Measurements from ENCODE around the gene MYCBPAP.

MYCBPAP gene

GRCh38 chr17:50570032-50570431, 61.8 kb downstream of the MYCBPAP start:
- Mint-ChIP-seq H3K36me3 (ENCODE audit: low read depth) (no peaks in the 10 kb centered on the region), H3K9me3 (no peaks in the 10 kb centered on the region), H3K4me1 (ENCODE audit: low read depth) (peaks cover 16% of the 10 kb centered on the region), H3K4me3 (no peak overlapping the region), H3K27me3 (peaks cover 67% of the 10 kb centered on the region), H3K27ac (no peak overlapping the region)
- intact Hi-C loops (cut with micrococcal nuclease): no loop called here

DNA sequence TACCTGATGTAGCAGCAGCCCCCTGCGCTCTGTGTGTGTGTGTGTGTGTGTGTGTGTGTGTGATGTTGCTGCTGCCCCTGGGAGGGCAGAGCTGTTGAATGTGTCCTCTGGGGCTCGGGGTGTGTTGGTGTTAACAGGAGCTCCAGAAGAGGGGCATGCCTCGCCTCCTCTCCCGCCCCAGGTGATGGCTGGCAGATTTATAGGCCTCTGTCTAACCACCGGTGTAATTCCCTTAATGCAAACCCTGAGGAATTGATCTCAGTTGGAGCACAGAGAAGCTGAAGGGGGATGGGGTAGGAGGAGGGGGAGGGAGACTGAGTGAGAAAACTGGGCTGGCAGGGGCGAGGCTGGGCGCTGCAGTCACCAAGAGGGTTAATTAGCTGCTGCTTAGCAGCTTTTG, 62.3 kb downstream of the MYCBPAP start:
- Mint-ChIP-seq H3K4me3 (no peak overlapping the region), H3K4me1 (ENCODE audit: low read depth) (peaks cover 11% of the 10 kb centered on the region), H3K9me3 (no peaks in the 10 kb centered on the region), H3K27ac (no peak overlapping the region), H3K27me3 (peaks cover 62% of the 10 kb centered on the region), H3K36me3 (ENCODE audit: low read depth) (no peaks in the 10 kb centered on the region)
- intact Hi-C loops (cut with micrococcal nuclease): no loop called here

GRCh38 chr17:50571681-50572080, 63.4 kb downstream of the MYCBPAP start:
- no peaks in the 10 kb centered on the region for H3K9me3 Mint-ChIP-seq
- H3K27ac Mint-ChIP-seq: no peak overlapping the region
- H3K27me3 Mint-ChIP-seq: peaks cover 57% of the 10 kb centered on the region
- intact Hi-C loops (cut with micrococcal nuclease): no loop called here
- no peaks in the 10 kb centered on the region for H3K36me3 Mint-ChIP-seq (ENCODE audit: low read depth)
- peaks cover 9% of the 10 kb centered on the region for H3K4me1 Mint-ChIP-seq (ENCODE audit: low read depth)
- H3K4me3 Mint-ChIP-seq: no peak overlapping the region

DNA sequence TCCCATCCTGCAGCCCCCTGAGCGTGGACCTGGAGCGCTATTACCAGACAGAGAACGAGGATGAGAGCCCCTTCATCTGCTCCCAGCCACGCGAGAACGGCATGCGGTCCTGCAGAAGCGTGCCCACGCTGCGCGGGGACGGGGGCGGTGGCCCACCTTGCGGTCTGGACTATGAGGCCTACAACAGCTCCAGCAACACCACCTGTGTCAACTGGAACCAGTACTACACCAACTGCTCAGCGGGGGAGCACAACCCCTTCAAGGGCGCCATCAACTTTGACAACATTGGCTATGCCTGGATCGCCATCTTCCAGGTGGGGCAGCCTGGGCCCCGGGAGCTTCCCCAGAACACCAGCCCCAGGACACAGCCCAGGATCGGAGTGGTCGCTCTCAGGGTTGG, 64.3 kb downstream of the MYCBPAP start:
- no peaks in the 10 kb centered on the region for H3K9me3 Mint-ChIP-seq
- peaks cover 54% of the 10 kb centered on the region for H3K27me3 Mint-ChIP-seq
- intact Hi-C loops (cut with micrococcal nuclease): no loop called here
- no peak overlapping the region for H3K4me3 Mint-ChIP-seq
- peaks cover 9% of the 10 kb centered on the region for H3K4me1 Mint-ChIP-seq (ENCODE audit: low read depth)
- H3K36me3 Mint-ChIP-seq (ENCODE audit: low read depth): no peaks in the 10 kb centered on the region
- no peak overlapping the region for H3K27ac Mint-ChIP-seq

- intact Hi-C loops (cut with micrococcal nuclease): no loop called here
- H3K36me3 Mint-ChIP-seq (ENCODE audit: low read depth): no peaks in the 10 kb centered on the region
- no peak overlapping the region for H3K4me3 Mint-ChIP-seq
- peaks cover 59% of the 10 kb centered on the region for H3K27me3 Mint-ChIP-seq
- H3K9me3 Mint-ChIP-seq: no peaks in the 10 kb centered on the region
- H3K4me1 Mint-ChIP-seq (ENCODE audit: low read depth): peaks cover 4% of the 10 kb centered on the region
- no peak overlapping the region for H3K27ac Mint-ChIP-seq
Observed at GRCh38 chr17:50573866-50574611, 65.8 kb downstream of the MYCBPAP start.

DNA sequence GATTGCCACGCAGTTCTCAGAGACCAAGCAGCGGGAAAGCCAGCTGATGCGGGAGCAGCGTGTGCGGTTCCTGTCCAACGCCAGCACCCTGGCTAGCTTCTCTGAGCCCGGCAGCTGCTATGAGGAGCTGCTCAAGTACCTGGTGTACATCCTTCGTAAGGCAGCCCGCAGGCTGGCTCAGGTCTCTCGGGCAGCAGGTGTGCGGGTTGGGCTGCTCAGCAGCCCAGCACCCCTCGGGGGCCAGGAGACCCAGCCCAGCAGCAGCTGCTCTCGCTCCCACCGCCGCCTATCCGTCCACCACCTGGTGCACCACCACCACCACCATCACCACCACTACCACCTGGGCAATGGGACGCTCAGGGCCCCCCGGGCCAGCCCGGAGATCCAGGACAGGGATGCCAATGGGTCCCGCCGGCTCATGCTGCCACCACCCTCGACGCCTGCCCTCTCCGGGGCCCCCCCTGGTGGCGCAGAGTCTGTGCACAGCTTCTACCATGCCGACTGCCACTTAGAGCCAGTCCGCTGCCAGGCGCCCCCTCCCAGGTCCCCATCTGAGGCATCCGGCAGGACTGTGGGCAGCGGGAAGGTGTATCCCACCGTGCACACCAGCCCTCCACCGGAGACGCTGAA, 67.5 kb downstream of the MYCBPAP start:
- H3K4me1 Mint-ChIP-seq (ENCODE audit: low read depth): peaks cover 4% of the 10 kb centered on the region
- intact Hi-C loops (cut with micrococcal nuclease): no loop called here
- no peaks in the 10 kb centered on the region for H3K36me3 Mint-ChIP-seq (ENCODE audit: low read depth)
- no peaks in the 10 kb centered on the region for H3K9me3 Mint-ChIP-seq
- H3K27ac Mint-ChIP-seq: no peak overlapping the region
- peaks cover 56% of the 10 kb centered on the region for H3K27me3 Mint-ChIP-seq
- H3K4me3 Mint-ChIP-seq: no peak overlapping the region

- peaks cover 4% of the 10 kb centered on the region for H3K4me1 Mint-ChIP-seq (ENCODE audit: low read depth)
- no peaks in the 10 kb centered on the region for H3K9me3 Mint-ChIP-seq
- no peaks in the 10 kb centered on the region for H3K36me3 Mint-ChIP-seq (ENCODE audit: low read depth)
- peaks cover 56% of the 10 kb centered on the region for H3K27me3 Mint-ChIP-seq
- H3K27ac Mint-ChIP-seq: no peak overlapping the region
- intact Hi-C loops (cut with micrococcal nuclease): no loop called here
- no peak overlapping the region for H3K4me3 Mint-ChIP-seq
Observed at GRCh38 chr17:50576864-50577263, 68.6 kb downstream of the MYCBPAP start.

DNA sequence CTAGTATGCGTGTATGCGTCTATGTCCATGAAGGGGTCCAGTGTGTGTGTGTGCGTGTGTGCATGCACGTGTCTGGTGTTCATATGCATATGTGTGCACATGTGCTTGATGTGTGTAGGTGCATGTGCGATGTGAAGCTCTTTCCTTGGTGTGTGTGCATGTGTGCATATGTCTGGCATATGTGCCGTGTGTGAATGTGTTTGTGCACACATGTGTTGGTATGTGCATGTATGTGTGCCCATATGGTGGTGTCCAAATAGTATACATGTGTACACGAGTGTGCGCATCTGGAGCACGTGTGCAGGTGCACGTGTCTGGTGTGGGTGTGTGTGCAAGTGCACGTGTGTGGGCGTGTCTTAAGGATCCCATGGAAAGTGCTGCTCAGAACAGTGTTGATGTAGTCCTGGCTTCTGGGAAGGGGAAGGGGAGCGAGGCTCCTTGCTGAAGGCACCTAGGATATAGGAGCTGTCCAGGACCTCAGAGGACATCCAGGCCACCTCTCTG, 69.3 kb downstream of the MYCBPAP start:
- no peaks in the 10 kb centered on the region for H3K36me3 Mint-ChIP-seq (ENCODE audit: low read depth)
- H3K4me1 Mint-ChIP-seq (ENCODE audit: low read depth): peaks cover 4% of the 10 kb centered on the region
- intact Hi-C loops (cut with micrococcal nuclease): no loop called here
- no peak overlapping the region for H3K4me3 Mint-ChIP-seq
- H3K27ac Mint-ChIP-seq: no peak overlapping the region
- no peaks in the 10 kb centered on the region for H3K9me3 Mint-ChIP-seq
- peaks cover 56% of the 10 kb centered on the region for H3K27me3 Mint-ChIP-seq

DNA sequence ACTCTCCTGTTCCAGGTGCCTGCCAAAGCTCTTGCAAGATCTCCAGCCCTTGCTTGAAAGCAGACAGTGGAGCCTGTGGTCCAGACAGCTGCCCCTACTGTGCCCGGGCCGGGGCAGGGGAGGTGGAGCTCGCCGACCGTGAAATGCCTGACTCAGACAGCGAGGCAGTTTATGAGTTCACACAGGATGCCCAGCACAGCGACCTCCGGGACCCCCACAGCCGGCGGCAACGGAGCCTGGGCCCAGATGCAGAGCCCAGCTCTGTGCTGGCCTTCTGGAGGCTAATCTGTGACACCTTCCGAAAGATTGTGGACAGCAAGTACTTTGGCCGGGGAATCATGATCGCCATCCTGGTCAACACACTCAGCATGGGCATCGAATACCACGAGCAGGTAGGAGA, 69.9 kb downstream of the MYCBPAP start:
- intact Hi-C loops (cut with micrococcal nuclease): no loop called here
- H3K4me3 Mint-ChIP-seq: no peak overlapping the region
- no peaks in the 10 kb centered on the region for H3K9me3 Mint-ChIP-seq
- peaks cover 4% of the 10 kb centered on the region for H3K4me1 Mint-ChIP-seq (ENCODE audit: low read depth)
- H3K27me3 Mint-ChIP-seq: peaks cover 62% of the 10 kb centered on the region
- H3K36me3 Mint-ChIP-seq (ENCODE audit: low read depth): no peaks in the 10 kb centered on the region
- no peak overlapping the region for H3K27ac Mint-ChIP-seq

GRCh38 chr17:50579399-50579798, 71.2 kb downstream of the MYCBPAP start:
- peaks cover 70% of the 10 kb centered on the region for H3K27me3 Mint-ChIP-seq
- H3K4me1 Mint-ChIP-seq (ENCODE audit: low read depth): no peaks in the 10 kb centered on the region
- intact Hi-C loops (cut with micrococcal nuclease): no loop called here
- H3K4me3 Mint-ChIP-seq: no peak overlapping the region
- no peaks in the 10 kb centered on the region for H3K9me3 Mint-ChIP-seq
- no peaks in the 10 kb centered on the region for H3K36me3 Mint-ChIP-seq (ENCODE audit: low read depth)
- H3K27ac Mint-ChIP-seq: no peak overlapping the region

GRCh38 chr17:50580646-50581045, 72.4 kb downstream of the MYCBPAP start:
- Mint-ChIP-seq H3K9me3 (no peaks in the 10 kb centered on the region), H3K27ac (no peak overlapping the region), H3K4me3 (no peak overlapping the region), H3K36me3 (ENCODE audit: low read depth) (no peaks in the 10 kb centered on the region), H3K4me1 (ENCODE audit: low read depth) (no peaks in the 10 kb centered on the region), H3K27me3 (peaks cover 68% of the 10 kb centered on the region)
- intact Hi-C loops (cut with micrococcal nuclease): no loop called here

All from dendritic cell treated with granulocyte-macrophage colony-stimulating factor and Interleukin-4, amounts not matched to agents 40 ng/mL and 50 ng/mL, for 4 days (primary cell).